ENCODE measurements around the gene MMP25.

Gene MMP25

DNA sequence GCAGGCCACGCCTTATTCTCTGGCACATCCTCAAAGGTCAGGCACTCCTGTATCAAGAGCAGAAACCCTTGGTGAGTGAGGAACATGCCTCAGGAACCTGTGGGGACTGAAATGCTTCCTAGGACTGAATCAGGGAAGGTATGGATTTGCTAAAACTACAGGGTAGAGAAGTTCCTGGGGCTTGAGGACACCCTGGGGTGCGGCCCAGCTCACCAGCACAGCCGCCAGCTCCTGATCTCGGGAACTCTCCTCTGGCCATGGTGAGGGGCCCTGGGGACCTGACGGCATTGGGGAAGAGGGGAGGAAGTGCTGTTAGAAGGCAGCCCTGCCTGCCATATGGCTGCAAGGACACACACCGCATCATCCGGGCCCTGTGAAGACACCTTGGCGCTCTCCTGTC, 45.2 kb downstream of the MMP25 start:
- in situ Hi-C loops (cut with MboI; ENCODE audit: low sequenced_read_pairs): no loop called here

DNA sequence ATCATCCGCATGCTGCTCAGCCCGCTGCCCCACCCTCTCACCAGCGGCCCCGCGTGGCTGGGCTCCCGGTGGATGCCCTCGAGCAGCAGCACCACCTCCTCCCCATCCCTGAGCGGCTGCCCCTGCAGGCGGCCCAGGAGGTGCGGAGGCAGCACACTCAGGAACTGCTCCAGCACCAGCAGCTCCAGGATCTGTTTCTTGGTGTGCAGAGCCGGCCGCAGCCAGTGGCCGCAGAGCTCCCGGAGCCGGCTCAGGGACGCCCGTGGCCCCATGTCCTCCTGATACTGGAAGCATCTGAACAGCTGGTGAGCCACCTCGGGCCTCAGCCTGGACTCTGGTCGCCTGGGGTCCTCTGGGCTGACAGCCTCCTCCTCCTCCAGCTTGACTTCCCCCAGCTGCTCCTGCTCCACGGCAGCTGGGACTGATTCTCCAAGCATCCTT, 46.2 kb downstream of the MMP25 start:
- in situ Hi-C loops (cut with MboI; ENCODE audit: low sequenced_read_pairs): no loop called here

DNA sequence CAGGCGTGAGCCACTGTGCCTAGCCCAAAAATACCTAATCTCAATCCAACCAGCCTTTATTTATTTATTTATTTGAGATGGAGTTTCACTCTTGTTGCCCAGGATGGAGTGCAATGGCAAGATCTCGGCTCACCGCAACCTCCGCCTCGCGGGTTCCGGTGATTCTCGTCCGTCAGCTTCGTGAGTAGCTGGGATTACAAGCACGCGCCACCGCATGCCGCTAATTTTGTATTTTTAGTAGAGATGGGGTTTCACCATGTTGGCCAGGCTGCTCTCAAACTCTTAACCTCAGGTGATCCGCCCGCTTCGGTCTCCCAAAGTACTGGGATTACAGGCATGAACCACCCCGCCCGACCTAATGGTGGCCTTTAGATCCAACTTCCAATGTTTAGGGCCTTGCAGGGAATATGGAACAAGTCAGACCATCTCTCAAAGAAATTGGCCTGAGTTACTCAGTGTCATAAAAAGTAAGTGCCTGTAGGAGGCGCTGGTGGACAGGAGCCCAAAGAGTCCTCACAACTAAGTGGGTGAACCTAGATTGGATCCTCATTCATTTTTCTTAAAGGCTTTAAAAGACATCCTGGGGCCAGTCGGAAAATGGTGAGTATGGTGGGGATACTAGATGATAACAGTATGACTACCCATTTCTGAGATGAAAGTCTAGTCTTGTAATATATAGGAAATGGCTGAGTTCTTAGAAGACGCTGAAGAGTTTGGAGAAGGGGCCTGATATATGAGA, 48.1 kb downstream of the MMP25 start:
- in situ Hi-C loops (cut with MboI; ENCODE audit: low sequenced_read_pairs): no loop called here

- in situ Hi-C loops (cut with MboI; ENCODE audit: low sequenced_read_pairs): no loop called here
Observed at GRCh38 chr16:3095869-3096268, 49.5 kb downstream of the MMP25 start.

- in situ Hi-C loops (cut with MboI; ENCODE audit: low sequenced_read_pairs): no loop called here
Observed at GRCh38 chr16:3096362-3096761, 50.0 kb downstream of the MMP25 start.

DNA sequence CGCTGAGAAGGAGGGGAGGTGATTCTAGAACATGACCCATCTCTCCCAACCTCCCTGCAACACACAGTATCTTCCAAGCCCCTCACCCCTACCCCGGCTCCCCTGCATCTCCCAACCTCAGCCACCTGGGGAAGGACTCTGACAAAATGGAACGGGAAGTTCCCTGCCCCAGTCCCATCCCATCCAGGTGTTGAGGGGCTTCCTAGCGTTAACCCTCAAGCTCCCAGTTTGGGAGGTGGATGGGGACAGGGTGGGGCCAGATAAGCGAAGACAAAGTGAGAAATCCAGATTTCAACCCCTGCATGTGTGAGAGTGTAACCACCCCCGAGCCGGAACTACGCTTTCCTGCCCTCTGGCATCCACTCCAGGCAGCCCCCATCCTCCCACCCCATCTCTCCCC, 50.9 kb downstream of the MMP25 start:
- in situ Hi-C loops (cut with MboI; ENCODE audit: low sequenced_read_pairs): no loop called here

DNA sequence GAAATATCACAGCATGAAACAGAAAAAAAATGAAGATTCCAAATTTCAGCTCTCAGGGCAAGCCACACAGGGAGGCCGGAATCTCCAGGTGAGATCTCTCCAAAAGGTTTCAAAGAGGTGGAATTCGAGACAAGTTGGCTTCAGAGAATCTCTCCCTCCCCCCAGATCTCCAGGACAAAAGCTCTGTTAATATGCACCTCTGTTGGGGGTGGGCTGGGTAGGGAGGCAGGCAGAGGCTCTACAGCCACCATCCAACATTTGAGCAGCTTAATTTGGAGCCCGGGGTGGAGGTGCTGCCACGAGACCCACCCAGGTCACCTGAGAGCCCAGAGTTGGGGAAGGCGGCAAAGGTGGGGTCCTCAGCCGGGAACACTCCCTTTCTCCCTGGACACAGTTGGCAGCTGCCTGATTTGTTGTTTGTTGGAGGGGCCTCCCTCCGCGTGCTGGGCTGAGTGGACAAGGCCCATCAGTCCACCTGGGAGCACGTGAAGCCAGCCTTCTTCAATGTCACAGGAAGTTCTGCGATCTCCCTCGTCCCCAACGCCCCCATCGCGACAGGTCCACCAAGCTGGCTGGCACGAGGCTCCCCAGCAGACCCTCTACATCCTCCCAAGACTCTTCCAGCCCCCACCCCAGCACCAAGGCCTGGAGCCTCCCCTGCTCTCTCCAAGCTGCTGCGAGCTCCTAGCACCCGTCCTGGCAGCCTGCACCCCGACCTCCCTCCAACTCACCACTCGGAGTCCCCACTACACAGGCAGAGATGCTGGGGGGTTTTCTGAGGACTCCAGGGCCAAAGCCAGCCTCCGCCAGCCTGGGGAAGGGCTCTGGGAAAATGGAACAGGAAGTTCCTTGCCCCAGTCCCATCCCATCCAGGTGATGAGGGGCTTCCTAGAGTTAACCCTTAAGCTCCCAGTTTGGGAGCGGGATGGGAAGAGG, 52.4 kb downstream of the MMP25 start, which contains the start of gene ZSCAN10:
Gene ZSCAN10, minus strand, starts transcription at position 836 of the 936 bp plus-strand sequence. CDS start 6,357 bp downstream, outside the sequence.
- in situ Hi-C loops (cut with MboI; ENCODE audit: low sequenced_read_pairs): no loop called here

DNA sequence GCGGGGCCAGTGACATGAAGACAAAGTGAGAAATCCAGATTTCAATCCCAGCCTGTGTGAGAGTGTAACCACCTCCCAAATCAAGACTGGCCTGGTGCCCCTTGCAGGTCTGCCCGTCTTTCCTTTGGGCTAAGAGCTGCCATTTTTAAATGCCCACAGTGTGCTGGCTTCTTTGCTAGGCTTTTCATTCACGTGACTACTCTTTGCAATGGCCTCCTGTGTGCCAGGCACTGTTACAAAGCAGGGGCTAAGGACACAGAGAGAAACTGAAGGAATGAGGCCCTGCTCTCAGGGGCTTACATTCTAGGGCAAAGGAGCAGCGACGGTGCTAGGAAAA, 53.0 kb downstream of the MMP25 start:
- in situ Hi-C loops (cut with MboI; ENCODE audit: low sequenced_read_pairs): no loop called here

GRCh38 chr16:3099732-3100499, 53.6 kb downstream of the MMP25 start:
- in situ Hi-C loops (cut with MboI; ENCODE audit: low sequenced_read_pairs): no loop called here

DNA sequence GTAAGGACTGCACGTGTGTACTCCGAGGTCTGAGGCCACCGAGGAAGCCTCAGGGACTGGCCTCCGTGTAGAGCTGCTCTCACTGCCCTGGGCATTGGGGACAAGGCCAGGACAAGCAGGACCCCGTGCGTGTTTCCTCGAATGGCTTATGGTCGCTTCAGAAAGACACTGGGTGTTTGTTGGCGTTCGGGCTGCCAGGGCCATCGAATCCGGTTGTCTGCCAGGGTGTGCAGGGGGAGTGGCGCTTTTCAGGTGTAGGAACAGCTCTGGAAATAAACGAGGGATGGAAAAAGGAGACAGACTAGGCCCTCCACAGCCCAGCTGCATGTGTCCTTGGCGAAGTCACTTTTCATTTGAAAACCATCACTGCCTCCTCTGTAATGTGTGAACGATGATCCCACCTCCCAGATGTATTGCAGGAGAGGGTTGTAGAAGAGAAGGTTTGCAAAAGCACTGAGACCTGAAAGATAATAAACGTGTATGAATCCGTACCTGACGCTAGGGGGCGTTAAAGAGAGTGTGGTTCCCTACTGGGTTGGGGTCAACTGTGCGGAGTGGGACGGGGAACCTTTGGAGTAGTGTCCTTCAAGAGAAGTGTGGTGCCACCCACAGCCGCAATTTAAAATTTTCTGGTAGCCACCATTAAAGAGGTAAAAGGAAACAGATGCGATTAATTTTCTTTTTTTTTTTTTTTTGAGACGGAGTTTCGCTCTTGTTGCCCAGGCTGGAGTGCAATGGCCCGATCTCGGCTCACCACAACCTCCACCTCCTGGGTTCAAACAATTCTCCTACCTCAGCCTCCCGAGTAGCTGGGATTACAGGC, 54.9 kb downstream of the MMP25 start:
- in situ Hi-C loops (cut with MboI; ENCODE audit: low sequenced_read_pairs): no loop called here

DNA sequence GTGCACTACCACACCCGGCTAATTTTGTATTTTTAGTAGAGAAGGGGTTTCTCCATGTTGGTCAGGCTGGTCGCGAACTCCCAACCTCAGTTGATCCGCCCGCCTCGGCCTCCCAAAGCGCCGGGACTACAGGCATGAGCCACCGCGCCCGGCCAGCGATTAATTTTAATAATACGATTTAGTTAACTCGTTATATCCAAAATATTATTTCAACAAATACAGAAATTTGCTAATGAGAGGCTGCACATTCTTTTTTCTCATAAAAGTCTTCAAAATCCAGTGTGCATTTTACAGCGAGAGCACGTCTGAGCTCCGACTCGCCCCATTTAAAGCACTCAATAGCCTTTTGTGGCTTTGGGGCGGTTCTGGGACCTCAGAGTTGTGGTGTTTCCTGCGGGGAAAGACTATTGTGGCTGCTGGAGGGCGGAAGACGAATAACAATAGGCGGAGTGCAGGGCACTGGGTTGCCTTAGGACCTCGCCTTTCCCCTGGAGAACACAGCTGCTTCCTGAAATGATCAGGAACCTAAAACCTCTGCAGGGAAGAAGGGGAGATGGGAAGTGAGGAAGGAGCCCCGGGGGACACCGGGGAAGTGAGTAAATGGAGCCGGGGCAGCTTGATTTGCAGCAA, 55.6 kb downstream of the MMP25 start:
- in situ Hi-C loops (cut with MboI; ENCODE audit: low sequenced_read_pairs): no loop called here

- in situ Hi-C loops (cut with MboI; ENCODE audit: low sequenced_read_pairs): no loop called here
Observed at GRCh38 chr16:3106205-3106928, 60.0 kb downstream of the MMP25 start.
